ENCODE measurements around the gene SLITRK3.

Gene SLITRK3, protein sequence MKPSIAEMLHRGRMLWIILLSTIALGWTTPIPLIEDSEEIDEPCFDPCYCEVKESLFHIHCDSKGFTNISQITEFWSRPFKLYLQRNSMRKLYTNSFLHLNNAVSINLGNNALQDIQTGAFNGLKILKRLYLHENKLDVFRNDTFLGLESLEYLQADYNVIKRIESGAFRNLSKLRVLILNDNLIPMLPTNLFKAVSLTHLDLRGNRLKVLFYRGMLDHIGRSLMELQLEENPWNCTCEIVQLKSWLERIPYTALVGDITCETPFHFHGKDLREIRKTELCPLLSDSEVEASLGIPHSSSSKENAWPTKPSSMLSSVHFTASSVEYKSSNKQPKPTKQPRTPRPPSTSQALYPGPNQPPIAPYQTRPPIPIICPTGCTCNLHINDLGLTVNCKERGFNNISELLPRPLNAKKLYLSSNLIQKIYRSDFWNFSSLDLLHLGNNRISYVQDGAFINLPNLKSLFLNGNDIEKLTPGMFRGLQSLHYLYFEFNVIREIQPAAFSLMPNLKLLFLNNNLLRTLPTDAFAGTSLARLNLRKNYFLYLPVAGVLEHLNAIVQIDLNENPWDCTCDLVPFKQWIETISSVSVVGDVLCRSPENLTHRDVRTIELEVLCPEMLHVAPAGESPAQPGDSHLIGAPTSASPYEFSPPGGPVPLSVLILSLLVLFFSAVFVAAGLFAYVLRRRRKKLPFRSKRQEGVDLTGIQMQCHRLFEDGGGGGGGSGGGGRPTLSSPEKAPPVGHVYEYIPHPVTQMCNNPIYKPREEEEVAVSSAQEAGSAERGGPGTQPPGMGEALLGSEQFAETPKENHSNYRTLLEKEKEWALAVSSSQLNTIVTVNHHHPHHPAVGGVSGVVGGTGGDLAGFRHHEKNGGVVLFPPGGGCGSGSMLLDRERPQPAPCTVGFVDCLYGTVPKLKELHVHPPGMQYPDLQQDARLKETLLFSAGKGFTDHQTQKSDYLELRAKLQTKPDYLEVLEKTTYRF

DNA sequence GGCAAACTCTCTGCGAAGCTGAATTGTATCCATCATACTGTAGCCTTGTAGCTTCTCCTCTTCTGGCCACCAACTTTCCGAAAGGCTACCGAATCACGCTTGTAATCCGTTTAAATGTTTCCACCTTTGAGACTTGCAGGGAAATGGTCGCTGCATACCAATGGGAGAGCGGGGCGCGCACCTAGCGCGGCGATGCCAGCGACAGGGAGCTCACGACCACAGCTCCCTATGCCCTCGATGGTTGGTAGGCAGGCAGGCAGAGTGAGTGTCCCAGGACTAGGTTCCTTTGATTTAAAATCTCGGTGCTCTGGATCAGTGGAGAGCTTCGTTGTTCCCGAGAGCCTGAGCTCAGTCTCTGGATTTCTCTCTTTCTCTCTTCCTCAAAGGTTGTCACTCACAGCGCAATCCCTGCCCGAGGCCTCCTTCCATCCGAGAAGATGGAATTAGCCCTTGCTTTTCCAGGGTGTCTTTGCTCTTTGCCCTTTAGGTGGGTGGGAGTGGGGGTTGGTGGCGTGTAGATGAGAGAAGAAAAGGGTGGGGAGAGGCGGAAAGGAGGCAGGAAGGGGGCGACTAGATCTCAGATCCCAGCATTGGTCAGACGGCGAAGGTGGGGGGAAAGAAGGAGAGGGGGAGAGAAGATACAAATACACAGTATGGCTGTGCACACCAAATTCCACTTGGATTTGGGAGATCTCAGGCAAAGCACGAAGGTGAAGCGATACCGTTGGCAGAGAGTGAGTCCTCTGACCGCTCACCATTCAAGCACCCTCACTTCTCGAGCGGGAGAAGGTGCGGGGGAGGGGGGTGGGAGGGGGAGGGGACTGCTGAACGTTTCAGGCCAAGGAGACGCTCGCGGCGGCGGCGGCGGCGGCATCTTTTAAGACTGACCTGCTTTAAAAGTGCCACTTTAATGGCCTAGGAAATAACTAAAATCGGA is at the start of gene SLITRK3:
TSS of gene SLITRK3 (minus strand) at position 745 of the 937 bp plus-strand sequence. CDS start 5,554 bp downstream, outside the sequence.
- DNase-seq, result peak; percentile 40

DNA sequence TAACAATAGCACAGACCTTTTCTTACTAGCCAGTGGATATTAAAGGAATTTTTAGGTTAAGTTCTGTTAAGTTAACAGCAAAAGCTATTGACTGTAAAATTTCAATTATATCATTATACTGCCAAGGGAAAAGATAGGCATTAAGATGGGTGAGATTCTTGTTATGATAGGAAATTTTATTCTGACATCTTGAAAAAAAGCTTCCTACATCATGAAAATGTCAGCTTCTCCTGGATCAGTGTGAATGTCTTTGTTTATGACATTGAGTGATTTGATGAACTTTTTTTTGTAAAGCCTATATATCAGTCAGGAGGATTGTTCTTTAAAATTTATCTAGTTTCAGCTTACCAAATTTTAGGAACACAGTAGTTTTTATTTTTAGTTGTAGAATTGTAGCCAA is 47.4 kb upstream of the SLITRK3 start:
- DNase-seq, result no peak

- no peak for DNase-seq
Measured at GRCh38 chr3:165233501-165234195, 37.5 kb upstream of the SLITRK3 start.

DNA sequence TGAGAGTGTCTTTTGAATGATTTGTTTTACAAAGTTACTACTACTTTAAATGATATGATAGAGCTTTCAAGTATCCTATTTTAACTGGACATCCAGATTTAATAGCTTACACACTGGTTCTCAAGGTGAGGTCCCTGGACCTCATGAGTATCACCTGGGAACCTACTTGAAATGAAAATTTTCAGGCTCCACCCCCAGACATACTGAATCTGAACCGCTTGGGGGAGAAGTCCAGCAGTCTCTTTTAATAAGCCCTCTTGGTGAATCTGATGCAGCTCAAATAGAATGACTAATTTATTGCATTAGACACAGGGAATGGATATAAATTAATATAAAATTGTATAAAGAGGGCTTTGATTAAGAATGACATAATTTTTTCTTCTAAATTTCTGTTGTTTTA is 29.4 kb upstream of the SLITRK3 start:
- no peak for DNase-seq

DNA sequence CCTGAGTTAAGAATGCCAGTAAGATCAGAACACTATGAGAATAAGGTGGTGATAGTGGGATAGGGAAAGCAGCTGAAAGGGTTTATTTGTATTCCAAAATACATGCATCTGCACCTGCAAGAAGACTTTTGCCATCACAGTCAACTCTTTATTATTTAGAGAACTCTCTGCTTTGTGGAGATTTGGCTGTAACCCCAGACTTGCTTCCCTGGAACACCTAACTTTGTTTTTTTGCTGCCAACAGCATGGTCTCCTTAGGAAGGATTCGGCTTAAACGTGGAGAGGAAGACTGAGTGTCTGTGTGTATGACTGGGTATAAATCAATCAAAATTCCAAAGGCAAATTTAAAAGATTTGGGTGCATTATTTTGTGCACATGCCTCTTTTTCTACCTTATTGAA is 21.6 kb upstream of the SLITRK3 start:
- no peak for DNase-seq

DNA sequence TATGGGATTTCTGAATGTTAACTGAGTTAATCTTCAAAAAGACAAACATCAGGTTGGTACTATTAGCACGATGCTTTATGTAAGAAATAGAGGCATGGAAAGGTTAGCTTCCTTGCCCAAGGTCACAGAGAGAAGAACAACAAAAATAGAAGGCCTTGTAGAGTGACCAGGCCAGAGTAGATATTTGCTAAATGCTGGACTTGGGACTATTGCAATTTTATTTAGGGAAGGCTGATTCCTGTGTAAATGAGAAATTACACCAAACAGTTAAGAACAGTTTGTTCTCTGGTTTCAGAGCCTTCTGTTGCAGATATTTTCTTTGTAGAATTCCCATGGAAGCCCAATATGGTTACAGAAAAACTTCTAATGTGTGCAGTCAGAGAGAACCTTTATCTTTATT is 16.4 kb upstream of the SLITRK3 start:
- no peak for DNase-seq

DNA sequence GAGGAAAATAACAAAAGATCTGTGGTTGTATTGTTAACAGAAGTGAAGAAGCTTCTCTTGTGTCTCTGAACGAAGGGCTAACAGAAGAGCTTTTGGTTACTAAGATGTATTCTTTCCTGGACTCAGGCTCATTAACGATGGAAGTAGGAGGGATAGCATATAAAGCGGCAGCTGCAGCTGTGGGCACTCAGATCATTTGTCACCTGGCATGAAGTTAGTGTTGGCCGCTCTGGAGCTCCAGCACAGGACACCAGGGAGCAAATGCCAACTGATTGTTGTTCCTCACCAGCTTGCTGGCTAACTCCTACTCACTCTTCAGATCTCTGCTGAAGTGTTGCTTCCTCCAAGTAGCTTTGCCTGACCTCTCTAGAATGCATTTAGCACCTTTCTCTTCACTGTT is 15.5 kb upstream of the SLITRK3 start:
- no peak for DNase-seq

- DNase-seq, result no peak
Measured at GRCh38 chr3:165210727-165211126, 14.5 kb upstream of the SLITRK3 start.

- no peak for DNase-seq
Measured at GRCh38 chr3:165210132-165210531, 13.9 kb upstream of the SLITRK3 start.

DNA sequence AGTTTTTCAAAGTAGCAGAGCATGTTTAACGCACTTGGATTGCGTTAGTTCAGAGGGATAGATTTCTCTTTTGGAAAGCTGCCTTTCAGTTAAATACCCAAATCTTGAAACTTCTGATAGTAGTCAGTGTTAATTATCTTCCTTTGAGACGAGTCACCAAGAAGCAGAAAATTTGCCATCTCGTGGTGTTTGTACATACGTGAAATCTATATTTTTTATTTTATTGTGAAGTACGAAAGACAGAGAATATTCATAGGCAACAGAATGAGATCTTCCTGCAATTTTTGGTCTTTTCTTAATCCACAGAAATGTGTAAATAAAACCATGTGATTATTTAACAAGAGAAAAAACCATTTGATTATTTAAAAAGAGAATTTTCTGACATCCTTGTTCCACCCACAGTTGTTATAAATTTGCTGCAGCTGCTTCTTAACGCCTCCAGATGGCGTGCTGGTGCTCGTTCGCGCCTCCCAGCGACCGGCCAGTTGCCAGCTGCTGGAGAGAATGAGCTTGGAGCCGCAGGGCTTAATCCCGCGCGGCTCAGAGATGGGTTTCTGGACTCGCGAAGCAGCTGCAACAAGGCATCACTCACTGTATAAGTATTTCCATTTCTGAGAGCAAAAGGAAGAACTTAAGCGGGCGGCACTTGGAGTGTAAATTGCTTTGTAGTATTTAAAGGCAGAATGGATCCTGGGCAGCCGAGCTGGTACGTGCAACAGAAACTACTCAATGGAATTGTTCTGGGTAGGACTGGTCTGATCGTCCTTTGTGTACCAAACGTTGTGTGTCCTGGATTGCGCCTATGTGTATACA is 10.5 kb upstream of the SLITRK3 start:
- peak; percentile 84 for DNase-seq

DNA sequence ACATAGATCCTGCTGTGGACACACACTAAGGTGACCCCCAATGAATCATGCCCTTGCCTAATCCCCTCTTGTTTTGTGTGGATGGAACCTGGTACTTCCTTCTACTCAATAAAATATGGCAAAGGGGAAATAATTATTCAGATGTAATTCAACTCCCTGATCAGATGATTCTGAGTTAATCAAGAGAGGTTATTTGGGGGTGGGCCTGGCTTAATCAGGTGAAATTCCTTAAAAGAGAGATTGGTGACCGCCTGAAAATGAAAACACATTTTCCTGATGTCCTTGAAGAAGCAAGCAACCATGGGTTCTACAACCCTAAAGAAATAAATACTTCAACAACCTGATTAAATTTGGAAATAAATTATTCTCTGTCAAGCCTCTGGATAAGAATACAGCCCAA is 8.3 kb upstream of the SLITRK3 start:
- no peak for DNase-seq

DNA sequence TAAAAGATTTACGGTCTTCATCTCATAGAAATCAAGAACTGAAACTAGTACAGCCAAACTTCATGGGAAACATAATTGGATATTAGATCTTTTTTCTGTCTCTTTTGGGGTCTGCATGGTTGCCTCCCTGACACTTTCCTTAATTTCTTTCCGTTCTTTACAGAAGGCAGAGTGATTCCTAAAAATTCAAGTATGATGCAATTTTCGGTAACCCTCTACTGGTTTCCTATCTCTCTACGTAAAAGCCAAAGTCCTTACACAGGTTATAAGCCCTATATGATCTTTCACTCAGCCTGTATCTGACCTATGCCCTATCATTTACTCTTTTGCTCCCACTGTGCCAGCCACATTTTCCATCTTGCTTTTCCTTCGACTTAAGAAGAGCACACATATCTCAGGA is 6.8 kb upstream of the SLITRK3 start:
- no peak for DNase-seq

DNA sequence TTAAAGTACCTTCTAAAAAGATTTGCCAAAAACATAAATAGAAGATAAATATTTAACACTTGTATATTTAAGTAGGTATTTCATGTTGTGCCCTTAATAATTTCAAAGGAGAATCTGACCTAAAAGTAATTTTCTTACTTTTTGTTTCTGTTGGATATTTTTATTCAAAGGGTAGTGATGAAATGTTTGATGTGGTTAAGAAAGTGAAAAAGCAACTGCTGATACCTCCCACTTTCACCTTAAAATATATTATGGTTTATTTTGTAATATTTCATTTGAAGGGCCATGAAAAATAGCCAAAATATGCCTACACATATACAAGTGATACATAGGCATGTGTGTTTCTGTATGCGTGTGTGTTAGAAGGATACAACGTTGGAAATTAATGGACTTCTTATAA is 5.8 kb upstream of the SLITRK3 start:
- DNase-seq, result no peak

- DNase-seq, result no peak
Measured at GRCh38 chr3:165197481-165197800, 1.3 kb upstream of the SLITRK3 start.

GRCh38 chr3:165196577-165197480 is 645 bp upstream of the SLITRK3 start:
- DNase-seq, result no peak

GRCh38 chr3:165195241-165195639 is 944 bp downstream of the SLITRK3 start:
- DNase-seq, result no peak

- peak; percentile 20 for DNase-seq
Measured at GRCh38 chr3:165194511-165195240, 1.5 kb downstream of the SLITRK3 start.

DNA sequence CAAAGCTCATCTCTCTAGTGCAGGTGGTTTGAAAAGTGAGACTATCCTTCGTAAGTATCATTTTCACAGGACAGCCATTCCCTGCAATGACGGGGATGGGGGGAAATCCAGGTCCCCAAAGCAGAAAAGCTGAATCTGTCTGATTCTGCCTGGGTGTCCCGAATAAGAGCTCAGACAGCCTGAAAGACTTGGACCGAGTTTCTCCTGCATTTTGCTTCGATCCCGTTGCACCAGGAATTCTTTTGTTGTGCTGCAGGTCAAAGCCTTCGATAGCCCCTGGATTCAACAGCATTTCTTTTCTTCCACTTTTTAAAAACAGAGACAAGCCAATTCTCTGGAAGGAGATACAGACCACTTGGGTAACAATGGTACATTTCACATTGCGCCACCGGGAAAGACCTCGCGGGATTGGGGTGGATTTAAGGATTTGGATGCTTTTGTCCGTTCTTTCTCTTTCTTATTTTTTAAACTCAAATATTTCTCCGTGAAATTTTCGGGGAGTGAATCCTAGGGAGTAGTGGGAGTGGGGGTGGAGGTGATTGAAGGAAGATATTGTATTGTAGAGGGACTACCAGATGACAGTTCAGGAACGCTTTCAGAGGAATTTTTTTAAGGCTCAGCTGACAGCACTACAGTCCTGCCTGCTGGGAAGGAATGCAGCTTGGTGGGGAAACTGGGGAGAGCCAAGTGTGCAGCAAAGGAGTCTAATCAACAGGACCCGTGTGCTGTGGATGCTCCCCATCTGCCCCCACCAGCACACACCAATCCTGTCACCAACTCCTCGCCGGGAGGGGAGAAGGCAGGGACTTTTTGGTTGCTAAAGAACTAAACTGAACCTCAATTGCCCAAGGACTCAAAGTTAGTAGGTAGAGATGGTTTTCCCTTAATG is 2.6 kb downstream of the SLITRK3 start:
- peak; percentile 21 for DNase-seq
